H9 (cell line): Measurements from ENCODE around the gene METRN. TPM values are rescaled to one million over a fixed set of nuclear protein-coding genes. Genes with fewer than 3 reads are reported as not detected.

Source experiments
- DNase-seq: peaks from one replicate; pipeline ENCODE4 v3.0.0-alpha.2; 2017
- H2AFZ ChIP-seq: one replicate; pipeline ENCODE4 v1.6.1; 2013; ENCODE audit warnings: mild to moderate bottlenecking, low read length, control low read depth, moderate library complexity
- H2AK5ac ChIP-seq: 2 replicates; pipeline ENCODE4 v1.6.1; 2013; ENCODE audit warnings: low read length, control low read depth, mixed read lengths; ENCODE audit not compliant: insufficient read length
- H2BK120ac ChIP-seq: one replicate; pipeline ENCODE4 v1.6.1; 2013; ENCODE audit warnings: low read depth, mild to moderate bottlenecking, low read length, control low read depth, inconsistent platforms; ENCODE audit not compliant: poor library complexity, severe bottlenecking
- H2BK12ac ChIP-seq: 2 replicates; pipeline ENCODE4 v1.6.1; 2013; ENCODE audit warnings: low read length, control low read depth, mixed read lengths, low read depth; ENCODE audit not compliant: insufficient read length
- H2BK15ac ChIP-seq: 2 replicates; pipeline ENCODE4 v1.6.1; 2013; ENCODE audit warnings: low read depth, low read length, control low read depth
- H2BK20ac ChIP-seq: one replicate; pipeline ENCODE4 v1.6.1; 2013; ENCODE audit warnings: low read depth, mild to moderate bottlenecking, low read length, control low read depth, inconsistent platforms; ENCODE audit not compliant: poor library complexity, severe bottlenecking
- H2BK5ac ChIP-seq: 2 replicates; pipeline ENCODE4 v1.6.1; 2013; ENCODE audit warnings: low read length, control low read depth, mixed read lengths; ENCODE audit not compliant: insufficient read length
- H3K14ac ChIP-seq: 2 replicates; pipeline ENCODE4 v1.6.1; 2013; ENCODE audit warnings: low read length, control low read depth; ENCODE audit not compliant: insufficient read depth
- H3K18ac ChIP-seq: 2 replicates; pipeline ENCODE4 v1.6.1; 2013; ENCODE audit warnings: low read depth, mild to moderate bottlenecking, mixed read lengths, low read length, control low read depth; ENCODE audit not compliant: insufficient read length
- H3K23ac ChIP-seq: 2 replicates; pipeline ENCODE4 v1.6.1; 2013; ENCODE audit warnings: low read length, control low read depth, mixed read lengths, low read depth; ENCODE audit not compliant: insufficient read length
- H3K23me2 ChIP-seq: 2 replicates; pipeline ENCODE4 v1.6.1; 2013; ENCODE audit warnings: low read depth, mild to moderate bottlenecking, mixed read lengths, low read length, control low read depth; ENCODE audit not compliant: insufficient read length, poor library complexity, severe bottlenecking
- H3K27ac ChIP-seq: 2 replicates; pipeline ENCODE4 v1.5.1; 2013; ENCODE audit warnings: low read length, control low read depth, mixed read lengths, low read depth; ENCODE audit not compliant: insufficient read length
- H3K27me3 ChIP-seq: 2 replicates; pipeline ENCODE4 v1.6.1; 2013; ENCODE audit warnings: low read length, control low read depth, inconsistent platforms; ENCODE audit not compliant: insufficient read depth
- H3K4ac ChIP-seq: 2 replicates; pipeline ENCODE4 v1.6.1; 2013; ENCODE audit warnings: low read depth, mild to moderate bottlenecking, control low read depth, inconsistent platforms, low read length, moderate library complexity
- H3K4me1 ChIP-seq: 2 replicates; pipeline ENCODE4 v1.6.1; 2013; ENCODE audit warnings: low read length, control low read depth, inconsistent platforms; ENCODE audit not compliant: insufficient read depth
- H3K4me2 ChIP-seq: 2 replicates; pipeline ENCODE4 v1.6.1; 2013; ENCODE audit warnings: low read length, control low read depth, mixed read lengths; ENCODE audit not compliant: insufficient read length, insufficient read depth
- H3K56ac ChIP-seq: 2 replicates; pipeline ENCODE4 v1.6.1; 2013; ENCODE audit warnings: low read depth, mild to moderate bottlenecking, mixed read lengths, low read length, control low read depth; ENCODE audit not compliant: insufficient read length
- H3K79me1 ChIP-seq: 2 replicates; pipeline ENCODE4 v1.6.1; 2013; ENCODE audit warnings: low read depth, mild to moderate bottlenecking, moderate library complexity, low read length, control low read depth, inconsistent platforms; ENCODE audit not compliant: insufficient read depth, poor library complexity, severe bottlenecking
- H3K79me2 ChIP-seq: 2 replicates; pipeline ENCODE4 v1.6.1; 2013; ENCODE audit warnings: low read length, control low read depth, inconsistent platforms; ENCODE audit not compliant: insufficient read depth
- H3K9ac ChIP-seq: 2 replicates; pipeline ENCODE4 v1.6.1; 2013; ENCODE audit warnings: low read length, control low read depth, mixed read lengths; ENCODE audit not compliant: insufficient read length; ENCODE audit errors: extremely low read depth
- H3K9me3 ChIP-seq: one replicate; pipeline ENCODE4 v1.6.1; 2013; ENCODE audit warnings: low read depth, low read length, inconsistent platforms; ENCODE audit not compliant: control insufficient read depth
- H3T11ph ChIP-seq: one replicate; pipeline ENCODE4 v1.6.1; 2013; ENCODE audit warnings: mild to moderate bottlenecking, low read length, control low read depth, inconsistent platforms
- H4K20me1 ChIP-seq: one replicate; pipeline ENCODE4 v1.6.1; 2013; ENCODE audit not compliant: control insufficient read depth, insufficient read length, insufficient read depth
- H4K5ac ChIP-seq: 2 replicates; pipeline ENCODE4 v1.6.1; 2013; ENCODE audit warnings: low read depth, mild to moderate bottlenecking, mixed read lengths, low read length, control low read depth; ENCODE audit not compliant: insufficient read length
- H4K8ac ChIP-seq: replicated peaks from 2 replicates; pipeline ENCODE4 v1.6.1; 2013; ENCODE audit warnings: low read length, control low read depth, mixed read lengths, low read depth; ENCODE audit not compliant: insufficient read length
- H4K91ac ChIP-seq: 2 replicates; pipeline ENCODE4 v1.6.1; 2013; ENCODE audit warnings: low read depth, mild to moderate bottlenecking, moderate library complexity, mixed read lengths, low read length, control low read depth; ENCODE audit not compliant: insufficient read length
- H3K27ac Mint-ChIP-seq, 3 experiments: 2 replicates in 2 of 3; 3 replicates in 1 of 3; pipeline ENCODE4 v1.8.0; 2020 to 2021; ENCODE audit warnings: mixed read lengths in 3 of 3, mild to moderate bottlenecking in 1 of 3, moderate library complexity in 1 of 3
- H3K27me3 Mint-ChIP-seq: 2 replicates; pipeline ENCODE4 v1.8.0; 2021; ENCODE audit warnings: low read depth, mild to moderate bottlenecking, moderate library complexity, mixed read lengths
- H3K36me3 Mint-ChIP-seq, 3 experiments: 2 replicates in 2 of 3; 3 replicates in 1 of 3; pipeline ENCODE4 v1.8.0; 2020 to 2021; ENCODE audit warnings: low read depth in 3 of 3, mixed read lengths in 3 of 3; ENCODE audit not compliant: insufficient read depth in 1 of 3
- H3K4me1 Mint-ChIP-seq, 2 experiments: 2 replicates each; pipeline ENCODE4 v1.8.0; 2020; ENCODE audit warnings: mixed read lengths in 2 of 2
- H3K4me3 Mint-ChIP-seq, 2 experiments: 2 replicates in 1 of 2; 3 replicates in 1 of 2; pipeline ENCODE4 v1.8.0; 2020 to 2021; ENCODE audit warnings: mild to moderate bottlenecking in 2 of 2, mixed read lengths in 2 of 2, moderate library complexity in 1 of 2
- H3K9me3 Mint-ChIP-seq, 2 experiments: 2 replicates in 1 of 2; 3 replicates in 1 of 2; pipeline ENCODE4 v1.8.0; 2020; ENCODE audit warnings: mild to moderate bottlenecking in 2 of 2, mixed read lengths in 2 of 2, moderate library complexity in 1 of 2
- CTCF ChIP-seq: fragments of 200-600 bp; sonication (generic); conservative IDR thresholded peaks from 3 replicates; pipeline ENCODE4 v1.8.0; 2021; ENCODE audit warnings: antibody characterized with exemption, mild to moderate bottlenecking
- WGBS: extraction: QIAGEN DNeasy Blood & Tissue Kit; methylation state at CpG from one replicate; pipeline ENCODE4 v1.1.7; 2013; ENCODE audit warnings: missing lambda C conversion rate, low lambda C conversion rate, mixed read lengths; ENCODE audit not compliant: insufficient read length; ENCODE audit errors: extremely low coverage; 5-methylcytosine and 5-hydroxymethylcytosine counted together
- total RNA-seq: library from RNA; stranded (reverse); gene quantifications from 2 replicates; pipeline ENCODE4 v1.2.1, GENCODE V29; 2021

METRN gene
- total RNA-seq, 1 experiment from 2014 or later, result 26.2 TPM

GRCh38 chr16:718389-718788 lies 3.5 kb downstream of the METRN start:
- no peak overlapping the region for H2BK120ac ChIP-seq
- H3K9ac ChIP-seq, result no peak overlapping the region
- H3K9me3 ChIP-seq, result no peaks in the 10 kb centered on the region
- no peak overlapping the region for H2AFZ ChIP-seq
- no peaks in the 10 kb centered on the region; the same call in 1 of the 2 replicates for H3K27me3 ChIP-seq
- H2BK5ac ChIP-seq, result no peak overlapping the region
- Mint-ChIP-seq H3K9me3 (no peaks in the 10 kb centered on the region), H3K4me1 (peaks cover 14 to 28% of the 10 kb centered on the region in 2 experiments), H3K27ac (no peak overlapping the region), H3K4me3 (no peak overlapping the region; a peak in 1 of 5 replicates), H3K36me3 (peaks cover 0 to 5% (median 3%) of the 10 kb centered on the region in 3 experiments; a peak in 1 of 7 replicates), H3K27me3 (peaks cover 37% of the 10 kb centered on the region)
- TF ChIP-seq CTCF, result no peak
- H3K18ac ChIP-seq, result no peak overlapping the region
- no peaks in the 10 kb centered on the region for H3K79me2 ChIP-seq
- no peak for DNase-seq
- H3K14ac ChIP-seq, result no peak overlapping the region
- no peak overlapping the region for H2BK12ac ChIP-seq
- H3K4me2 ChIP-seq, result no peak overlapping the region
- H3K4ac ChIP-seq, result no peak overlapping the region
- H2AK5ac ChIP-seq, result no peak overlapping the region
- no peak overlapping the region for H3K56ac ChIP-seq
- no peak overlapping the region for H4K91ac ChIP-seq
- peaks cover 10% of the 10 kb centered on the region for H3K23me2 ChIP-seq
- no peaks in the 10 kb centered on the region for H4K20me1 ChIP-seq
- H3K4me1 ChIP-seq, result no peaks in the 10 kb centered on the region
- WGBS, result no CpG with 5 or more reads among the region's 9 CpGs
- H3K23ac ChIP-seq, result no peak overlapping the region
- H4K8ac ChIP-seq, result no peak overlapping the region
- H2BK20ac ChIP-seq, result no peak overlapping the region
- no peak overlapping the region for H3K27ac ChIP-seq
- H3T11ph ChIP-seq, result no peak overlapping the region
- H2BK15ac ChIP-seq, result no peak overlapping the region
- no peak overlapping the region for H4K5ac ChIP-seq
- H3K79me1 ChIP-seq, result no peaks in the 10 kb centered on the region
